NCI-H82 treated with DMSO at 0.1 percent for 48 hours (cell line): Measurements from ENCODE around the gene PLEKHA4.
"Not testable (repeated sequence)": the region's sequence is repeated elsewhere in the genome, so short reads cannot be mapped to it uniquely, and the experiment has no call there.

Experiments used
- DNase-seq: peaks from one replicate; lab custom pipeline; 2025; ENCODE audit not compliant: unreplicated experiment; lab: John Stamatoyannopoulos, UW

PLEKHA4 gene

GRCh38 chr19:48887861-48888612, 19.6 kb upstream of the PLEKHA4 start:
- no peak for DNase-seq

GRCh38 chr19:48883726-48884125, 15.3 kb upstream of the PLEKHA4 start:
- no peak for DNase-seq

GRCh38 chr19:48881741-48882657, 13.6 kb upstream of the PLEKHA4 start:
- DNase-seq = peak; percentile 48

GRCh38 chr19:48879696-48880095, 11.3 kb upstream of the PLEKHA4 start:
- peak; percentile 39 for DNase-seq

GRCh38 chr19:48879025-48879637, 10.7 kb upstream of the PLEKHA4 start:
- DNase-seq = no peak

- DNase-seq = no peak
Measured at GRCh38 chr19:48878196-48879024, 10.0 kb upstream of the PLEKHA4 start.

GRCh38 chr19:48877855-48878195, 9.4 kb upstream of the PLEKHA4 start:
- no peak for DNase-seq

- DNase-seq = peak; percentile 15
Measured at GRCh38 chr19:48876043-48876981, 7.9 kb upstream of the PLEKHA4 start.

- DNase-seq = no peak
Measured at GRCh38 chr19:48874303-48875135, 6.1 kb upstream of the PLEKHA4 start.

GRCh38 chr19:48873476-48874302, 5.3 kb upstream of the PLEKHA4 start:
- DNase-seq = no peak

GRCh38 chr19:48872884-48873475, 4.6 kb upstream of the PLEKHA4 start:
- DNase-seq = peak; percentile 12

GRCh38 chr19:48872182-48872883, 3.9 kb upstream of the PLEKHA4 start, which contains the start of gene PPP1R15A:
Gene PPP1R15A, plus strand, starts transcription at chr19:48872421. Its CDS starts 813 bp downstream, at chr19:48873234.
- peak; percentile 95 for DNase-seq

- not testable (repeated sequence) for DNase-seq
Measured at GRCh38 chr19:48871471-48872181, 3.2 kb upstream of the PLEKHA4 start.

GRCh38 chr19:48870048-48870447, 1.6 kb upstream of the PLEKHA4 start:
- no peak for DNase-seq

- DNase-seq = no peak
Measured at GRCh38 chr19:48867746-48868113, 687 bp downstream of the PLEKHA4 start.

- DNase-seq = no peak
Measured at GRCh38 chr19:48867123-48867745, 1.2 kb downstream of the PLEKHA4 start.
